Astrocyte of the spinal cord (primary cell): ENCODE measurements around the gene EEFSEC.

Source experiments
- DNase-seq: peaks from one replicate; pipeline ENCODE4 v3.0.0; 2011; ENCODE audit warnings: low read depth, low spot score
- H3K4me3 ChIP-seq: 2 replicates; pipeline ENCODE4 v1.5.1; 2011; ENCODE audit warnings: low read depth, mild to moderate bottlenecking, low read length, moderate library complexity
- CTCF ChIP-seq: IDR thresholded peaks from 2 replicates; pipeline ENCODE4 v1.5.1; 2012; ENCODE audit warnings: low read depth, mild to moderate bottlenecking, low read length, inconsistent platforms
- in situ Hi-C: cut with HindIII; loops from 2 replicates; pipeline ENCODE4 v1.10.0; 2017; ENCODE audit warnings: low sequenced_read_pairs

EEFSEC gene

GRCh38 chr3:128421439-128421836, 268.2 kb downstream of the EEFSEC start:
- TF ChIP-seq CTCF, result no peak
- H3K4me3 ChIP-seq, result no peak overlapping the region
- in situ Hi-C loops, result no loop called here
- no peak for DNase-seq

GRCh38 chr3:128421966-128422365, 268.7 kb downstream of the EEFSEC start:
- in situ Hi-C loops, result no loop called here
- no peak for DNase-seq
- no peak overlapping the region for H3K4me3 ChIP-seq
- TF ChIP-seq CTCF, result no peak

DNA sequence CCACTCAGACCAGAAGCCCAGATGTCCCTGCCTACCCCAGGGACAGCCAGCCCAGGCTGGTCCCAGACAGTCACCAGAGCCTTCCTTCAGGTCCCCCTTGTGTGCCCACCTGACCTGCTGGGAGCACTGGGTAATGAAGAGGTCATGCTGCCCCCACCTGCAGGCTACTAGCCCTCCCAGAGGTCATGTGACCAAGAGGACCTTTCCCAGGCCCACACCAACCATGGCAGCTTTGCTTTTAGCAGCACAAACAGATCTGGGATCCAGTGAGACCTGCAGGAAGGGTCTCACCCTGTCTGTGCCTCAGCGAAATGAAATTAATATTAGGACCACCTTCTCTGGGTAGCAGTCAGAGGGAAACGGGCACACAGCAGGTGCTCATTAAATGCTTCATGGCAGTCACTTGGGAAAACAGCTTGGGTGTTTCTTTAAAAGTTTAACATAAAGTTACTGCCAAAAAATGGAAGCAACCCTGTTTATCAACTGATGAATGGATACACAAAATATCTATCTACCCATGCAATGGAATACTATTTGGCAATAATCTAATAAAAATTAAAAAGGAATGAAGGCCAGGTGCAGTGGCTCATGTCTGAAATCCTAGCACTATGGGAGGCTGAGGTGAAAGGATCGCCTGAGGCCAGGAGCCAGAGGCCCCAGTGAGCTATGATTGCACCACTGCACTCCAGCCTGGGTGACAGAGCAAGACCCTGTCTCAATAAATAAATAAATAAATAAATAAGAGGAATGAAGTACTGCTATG, 269.7 kb downstream of the EEFSEC start:
- no peak for TF ChIP-seq CTCF
- no peak overlapping the region for H3K4me3 ChIP-seq
- in situ Hi-C loops, result no loop called here
- no peak for DNase-seq

- TF ChIP-seq CTCF, result no peak
- DNase-seq, result no peak
- in situ Hi-C loops, result no loop called here
- no peak overlapping the region for H3K4me3 ChIP-seq
These were observed 270.4 kb downstream of the EEFSEC start for GRCh38 chr3:128423525-128424147.

DNA sequence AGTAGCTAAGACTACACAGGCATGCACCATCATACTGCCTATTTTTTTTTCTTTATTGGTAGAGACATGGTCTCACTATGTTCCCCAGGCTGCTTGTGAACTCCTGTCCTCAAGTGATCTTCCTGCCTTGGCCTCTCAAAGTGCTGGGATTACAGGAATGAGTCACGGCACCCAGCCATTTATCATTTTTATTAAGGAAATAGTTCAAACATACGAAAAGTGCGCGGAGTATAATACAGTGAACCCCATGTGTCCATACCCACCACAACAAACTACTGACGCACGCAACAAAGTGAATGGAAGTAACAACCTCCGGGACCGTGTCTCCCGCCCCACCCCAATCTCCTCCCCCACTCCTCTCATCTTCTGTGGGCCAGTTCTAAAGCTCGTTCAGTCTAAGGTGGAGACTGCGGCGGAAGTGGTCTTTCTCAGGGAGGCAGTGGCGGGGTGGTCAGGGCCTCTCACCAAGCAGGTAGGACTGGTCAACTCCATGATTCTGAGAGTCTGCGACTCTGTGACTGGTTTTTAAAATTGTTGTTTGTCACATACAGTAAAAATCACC, 271.3 kb downstream of the EEFSEC start:
- H3K4me3 ChIP-seq, result no peak overlapping the region
- TF ChIP-seq CTCF, result no peak
- peak; percentile 84 for DNase-seq
- in situ Hi-C loops, result no loop called here

DNA sequence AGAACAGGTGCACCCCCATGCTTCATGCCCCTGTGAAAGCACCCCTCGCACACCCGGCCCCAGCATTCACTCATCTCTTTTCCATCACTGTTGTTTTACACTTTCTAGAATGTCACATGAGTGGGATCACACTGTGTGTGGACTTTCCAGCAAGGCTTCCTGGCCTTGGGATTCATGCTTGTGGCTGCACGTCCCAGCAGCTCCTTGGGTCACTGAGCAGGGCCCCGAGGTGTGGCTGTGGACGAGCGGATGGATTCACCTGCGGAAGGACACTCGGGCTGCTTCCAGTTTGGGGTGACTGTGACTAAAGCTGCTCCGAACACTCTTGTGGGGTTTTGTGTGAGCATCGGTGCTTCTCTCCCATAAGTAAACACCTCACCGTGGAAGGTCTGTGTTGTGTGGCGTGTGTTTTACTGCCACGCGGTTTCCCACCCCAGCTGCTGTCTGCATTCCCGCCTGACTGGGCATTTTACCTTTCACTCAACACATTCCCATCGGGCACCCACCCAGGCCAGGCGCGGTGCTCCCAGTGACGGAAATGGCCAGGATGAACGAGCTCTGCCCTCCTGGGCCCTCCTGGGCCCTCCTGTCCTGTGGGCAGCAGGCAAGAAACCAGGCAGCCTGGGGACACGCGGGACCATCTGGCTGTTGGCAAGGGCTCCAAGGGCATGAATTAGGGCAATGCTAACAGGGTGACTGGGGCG, 272.0 kb downstream of the EEFSEC start:
- no peak for DNase-seq
- no peak for TF ChIP-seq CTCF
- H3K4me3 ChIP-seq, result no peak overlapping the region
- in situ Hi-C loops, result no loop called here
